G401.6 (cell line): Measurements from ENCODE around the gene NMT2.

Experiments
- FAIRE-seq: peaks from 2 replicates; lab custom pipeline; 2012; peaks lifted over from hg19 to GRCh38; lab: Jason Lieb, UNC

Gene NMT2

DNA sequence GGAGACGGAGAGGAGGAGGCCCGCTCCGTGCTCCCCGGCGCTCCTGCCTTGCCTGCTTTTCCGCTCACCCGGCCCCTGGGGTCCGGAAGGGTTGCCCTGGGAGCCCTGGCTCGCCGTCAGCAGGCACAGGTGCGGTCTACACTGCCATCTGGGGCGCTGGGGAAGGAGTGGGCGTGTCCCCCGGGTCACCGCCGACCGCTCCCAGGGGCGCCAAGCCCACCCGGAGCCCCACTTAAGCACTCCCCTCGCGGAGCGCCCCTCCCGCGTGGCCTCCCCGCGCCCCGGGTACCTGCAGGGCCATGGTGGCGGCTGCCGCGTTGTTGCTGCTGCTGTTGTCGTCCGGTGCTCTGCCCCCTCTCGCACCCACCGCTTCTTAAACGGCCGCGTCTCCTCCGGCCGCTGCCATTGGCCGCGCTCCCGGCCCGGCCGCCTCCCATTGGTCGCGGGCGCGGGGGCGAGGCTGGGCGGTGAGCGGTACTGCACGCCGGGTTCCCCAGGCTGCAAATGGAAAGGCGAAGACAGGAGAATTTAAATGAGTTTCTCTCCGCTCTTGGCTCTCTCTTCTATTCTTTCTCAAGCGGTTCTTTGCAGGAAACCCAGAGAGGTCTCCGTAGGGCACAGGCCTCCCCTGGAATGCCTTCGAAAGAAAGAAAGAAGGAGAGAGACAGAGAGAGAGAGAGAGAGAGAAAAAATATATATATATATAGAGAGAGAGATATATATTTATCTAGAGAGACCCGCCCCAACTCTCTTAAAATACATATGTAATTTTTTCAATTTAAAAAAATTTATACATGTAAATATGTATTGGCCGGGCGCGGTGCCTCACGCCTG lies 79.8 kb downstream of the NMT2 start, which contains the start of gene ACBD7:
TSS of gene ACBD7 (minus strand) at position 349 of the 834 bp plus-strand sequence. CDS start at position 301, 48 bp downstream.
- FAIRE-seq = peak; percentile 42

GRCh38 chr10:15084502-15084922 lies 84.0 kb downstream of the NMT2 start:
- peak; percentile 100 for FAIRE-seq

- FAIRE-seq = no peak
Measured at GRCh38 chr10:15083674-15084501, 84.6 kb downstream of the NMT2 start.

- FAIRE-seq = no peak
Measured at GRCh38 chr10:15075421-15075820, 93.1 kb downstream of the NMT2 start.

DNA sequence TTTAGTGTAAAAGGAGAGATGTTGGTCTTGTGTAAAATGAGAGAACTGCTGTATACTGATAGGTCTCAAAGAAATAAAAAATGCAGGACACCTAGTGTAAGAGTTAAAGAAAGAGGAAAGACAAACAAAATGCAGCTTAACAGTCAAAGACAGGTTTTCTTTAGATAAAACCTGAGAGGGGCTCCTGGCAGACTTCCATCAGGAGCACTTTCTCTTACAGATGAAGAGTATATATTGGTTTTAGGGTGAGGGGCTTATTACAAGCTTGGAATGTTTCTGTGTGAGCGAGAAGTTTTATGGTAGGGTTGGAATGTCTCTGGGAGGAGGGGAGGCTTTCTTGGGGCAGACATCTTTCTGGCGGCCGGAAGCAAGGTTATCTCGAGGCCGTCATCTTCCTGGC lies 96.1 kb downstream of the NMT2 start:
- FAIRE-seq = no peak

GRCh38 chr10:15069230-15069629 lies 99.3 kb downstream of the NMT2 start:
- FAIRE-seq = no peak

- FAIRE-seq = no peak
Measured at GRCh38 chr10:15068802-15069201, 99.7 kb downstream of the NMT2 start.

GRCh38 chr10:15067154-15067553 lies 101.3 kb downstream of the NMT2 start:
- FAIRE-seq = no peak

DNA sequence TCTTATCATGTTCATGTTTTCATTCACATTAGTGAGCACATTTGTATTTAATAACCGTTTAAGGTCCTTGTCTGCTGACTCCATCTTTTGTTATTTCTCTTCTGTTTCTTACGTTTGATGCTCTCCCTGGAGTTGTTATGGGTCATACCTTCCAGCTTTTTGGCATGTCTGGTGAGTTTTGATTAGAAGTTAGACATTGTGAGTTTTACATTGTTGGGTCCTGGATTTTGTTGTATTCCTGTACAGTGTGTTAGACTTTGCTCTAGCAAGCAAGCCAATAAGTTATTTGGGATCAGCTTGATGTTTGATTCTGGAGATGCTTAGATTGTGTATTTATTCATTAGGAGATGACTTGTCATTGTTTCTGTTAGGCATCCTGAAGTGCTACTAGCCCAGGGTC lies 107.9 kb downstream of the NMT2 start:
- no peak for FAIRE-seq

- FAIRE-seq = no peak
Measured at GRCh38 chr10:15059914-15060313, 108.6 kb downstream of the NMT2 start.

DNA sequence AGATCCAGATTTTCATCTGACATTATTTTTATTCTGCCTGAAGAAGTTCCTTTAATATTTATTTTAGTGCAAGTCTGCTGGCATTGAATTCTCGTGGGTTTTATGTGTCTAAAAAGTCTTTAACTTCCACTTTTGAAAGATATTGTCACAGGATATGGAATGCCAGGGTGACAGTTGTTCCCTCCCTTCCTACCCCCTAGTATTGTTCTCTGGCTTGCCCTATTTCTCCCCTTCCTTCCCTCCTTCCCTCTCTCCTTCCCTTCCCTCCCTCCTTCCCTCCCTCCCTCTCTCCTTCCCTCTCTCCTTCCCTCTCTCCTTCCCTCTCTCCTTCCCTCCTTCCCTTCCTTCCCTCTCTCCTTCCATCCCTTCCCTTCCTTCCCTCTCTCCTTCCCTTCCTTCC lies 109.8 kb downstream of the NMT2 start:
- FAIRE-seq = no peak
